ENCODE measurements around the gene PIGM.

Gene PIGM

DNA sequence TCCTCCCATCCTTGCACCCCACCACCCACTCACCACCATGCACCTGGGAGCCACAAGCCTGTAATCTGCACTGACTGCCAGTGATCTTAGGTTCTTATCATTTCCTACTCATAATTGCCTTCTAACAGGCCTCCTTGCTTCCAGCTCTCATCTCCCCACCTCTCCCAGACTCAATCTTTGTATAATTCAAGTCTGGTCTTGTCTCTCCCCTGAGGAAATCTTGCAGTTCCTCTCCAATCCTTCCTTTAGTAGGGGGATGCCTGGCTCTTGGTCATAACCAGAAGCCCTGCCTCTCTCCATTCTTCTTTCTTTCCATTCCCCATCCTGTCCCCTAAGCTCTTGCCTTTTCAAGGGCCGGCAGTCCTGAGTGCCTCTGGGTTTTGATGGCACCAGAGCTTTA lies 27.8 kb downstream of the PIGM start:
- TF ChIP-seq, protein P1, sequence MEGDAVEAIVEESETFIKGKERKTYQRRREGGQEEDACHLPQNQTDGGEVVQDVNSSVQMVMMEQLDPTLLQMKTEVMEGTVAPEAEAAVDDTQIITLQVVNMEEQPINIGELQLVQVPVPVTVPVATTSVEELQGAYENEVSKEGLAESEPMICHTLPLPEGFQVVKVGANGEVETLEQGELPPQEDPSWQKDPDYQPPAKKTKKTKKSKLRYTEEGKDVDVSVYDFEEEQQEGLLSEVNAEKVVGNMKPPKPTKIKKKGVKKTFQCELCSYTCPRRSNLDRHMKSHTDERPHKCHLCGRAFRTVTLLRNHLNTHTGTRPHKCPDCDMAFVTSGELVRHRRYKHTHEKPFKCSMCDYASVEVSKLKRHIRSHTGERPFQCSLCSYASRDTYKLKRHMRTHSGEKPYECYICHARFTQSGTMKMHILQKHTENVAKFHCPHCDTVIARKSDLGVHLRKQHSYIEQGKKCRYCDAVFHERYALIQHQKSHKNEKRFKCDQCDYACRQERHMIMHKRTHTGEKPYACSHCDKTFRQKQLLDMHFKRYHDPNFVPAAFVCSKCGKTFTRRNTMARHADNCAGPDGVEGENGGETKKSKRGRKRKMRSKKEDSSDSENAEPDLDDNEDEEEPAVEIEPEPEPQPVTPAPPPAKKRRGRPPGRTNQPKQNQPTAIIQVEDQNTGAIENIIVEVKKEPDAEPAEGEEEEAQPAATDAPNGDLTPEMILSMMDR (IDR thresholded peaks at IDR 0.05), result no peak

DNA sequence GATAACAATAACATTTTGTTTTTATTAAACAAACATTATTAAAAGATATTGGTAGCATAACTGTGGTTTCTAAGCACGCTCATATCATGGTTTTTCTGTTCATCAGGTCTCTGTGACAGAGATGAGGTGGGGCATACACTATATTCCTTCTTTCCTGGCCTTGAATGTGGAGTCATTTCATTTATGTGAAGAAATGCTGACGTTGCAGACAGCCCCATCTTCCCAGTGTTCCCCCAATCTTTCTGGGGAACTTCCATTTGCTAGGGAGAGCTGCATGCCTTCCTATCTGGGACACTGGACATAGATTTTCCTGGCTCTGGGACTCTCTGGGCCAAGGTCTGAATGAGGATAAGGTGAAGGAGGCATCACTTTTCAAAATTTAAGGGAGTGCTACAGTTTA lies 30.4 kb downstream of the PIGM start:
- TF ChIP-seq, protein P1 (IDR thresholded peaks at IDR 0.05), result no peak

DNA sequence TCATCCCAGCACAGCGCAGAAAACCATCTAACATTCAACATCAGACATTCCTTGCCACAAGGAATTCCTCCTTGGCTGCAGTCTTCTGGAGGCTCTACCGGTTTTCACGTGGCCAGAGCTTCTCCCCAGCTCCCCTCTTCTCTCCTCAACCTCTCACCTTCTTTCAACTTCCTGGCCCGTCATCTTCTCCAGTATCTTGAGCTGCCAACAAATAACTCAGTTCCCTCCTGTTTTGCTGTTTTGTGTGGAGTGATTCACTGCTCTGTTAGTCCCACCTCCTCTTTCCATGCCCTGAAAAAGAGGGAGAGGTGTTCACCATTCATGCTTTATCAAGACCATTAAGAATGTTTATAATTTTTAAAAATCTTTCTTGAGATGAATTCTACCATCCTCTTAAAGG lies 32.6 kb downstream of the PIGM start:
- TF ChIP-seq, protein P1 (IDR thresholded peaks at IDR 0.05), result no peak

DNA sequence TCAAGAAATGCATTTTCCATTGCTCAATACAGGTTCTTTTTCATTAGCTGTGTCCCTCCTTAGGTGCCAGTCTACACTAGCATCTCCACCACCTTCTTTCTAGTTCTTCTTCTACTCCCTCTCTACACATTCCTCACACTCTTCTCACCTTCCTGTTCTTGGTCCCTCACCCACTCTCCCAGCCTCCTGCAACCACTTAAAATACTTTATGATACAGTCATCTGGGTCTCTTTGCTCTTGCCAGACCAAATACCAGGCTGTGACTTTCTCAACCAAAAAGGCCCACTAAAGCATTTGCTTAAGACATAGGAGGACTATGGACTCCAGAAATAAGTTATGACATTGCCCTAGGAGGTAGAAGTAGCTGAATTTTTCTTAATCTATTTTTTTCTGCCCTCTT lies 35.1 kb downstream of the PIGM start:
- TF ChIP-seq, protein P1 (IDR thresholded peaks at IDR 0.05), result no peak

DNA sequence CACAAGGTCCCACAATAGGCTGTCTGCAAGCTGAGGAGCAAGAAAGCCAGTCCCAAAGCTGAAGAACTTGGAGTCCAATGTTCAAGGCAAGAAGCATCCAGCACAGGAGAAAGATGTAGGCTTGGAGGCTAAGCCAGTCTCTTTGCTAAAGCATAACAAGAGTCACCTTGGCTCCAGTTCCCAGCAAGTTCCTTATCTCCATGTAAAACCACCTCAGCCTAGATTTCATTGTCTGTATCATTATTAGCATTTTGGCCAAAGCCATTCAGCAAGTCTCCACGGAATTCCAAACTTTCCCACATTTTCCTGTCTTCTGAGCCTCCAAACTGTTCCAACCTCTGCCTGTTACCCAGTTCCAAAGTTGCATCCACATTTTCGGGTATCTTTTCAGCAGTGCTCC lies 36.9 kb downstream of the PIGM start:
- TF ChIP-seq, protein P1 (IDR thresholded peaks at IDR 0.05), result no peak

DNA sequence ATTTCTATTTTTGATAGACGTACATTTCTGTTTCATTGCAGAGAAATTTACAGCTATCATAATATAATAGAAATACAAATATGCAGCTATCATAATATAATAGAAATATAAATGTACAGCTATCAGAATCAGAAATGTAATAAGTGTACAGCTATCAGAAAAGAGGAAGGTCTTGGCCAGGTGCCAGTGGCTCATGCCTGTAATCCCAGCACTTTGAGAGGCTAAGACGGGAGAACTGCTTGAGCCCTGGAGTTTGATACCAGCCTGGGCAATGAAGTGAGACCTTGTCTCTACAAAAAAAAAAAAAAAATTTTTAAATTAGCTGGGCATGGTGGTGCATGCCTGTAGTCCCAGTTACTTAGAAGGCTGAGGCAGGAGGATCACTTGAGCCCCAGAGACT lies 37.9 kb downstream of the PIGM start:
- TF ChIP-seq, protein P1 (IDR thresholded peaks at IDR 0.05), result no peak

DNA sequence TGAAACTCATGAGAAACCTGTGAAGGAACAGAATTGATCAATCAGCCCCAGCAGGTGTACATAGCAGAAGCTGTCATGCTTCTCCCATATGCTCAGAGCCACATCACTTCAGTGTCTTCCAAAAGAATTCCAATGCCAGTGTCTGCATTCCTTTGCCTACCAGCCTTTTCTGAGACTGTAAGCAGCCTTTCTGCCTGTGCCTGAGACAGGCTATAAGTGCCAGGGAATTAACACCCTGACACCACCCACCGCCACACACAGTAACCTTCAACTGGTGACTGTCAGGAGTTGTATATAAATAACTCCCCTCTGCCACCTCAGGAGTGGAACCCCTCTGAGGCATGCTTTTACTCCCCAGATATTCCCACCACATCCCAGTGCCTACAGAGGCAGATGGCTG lies 39.6 kb downstream of the PIGM start:
- TF ChIP-seq, protein P1 (IDR thresholded peaks at IDR 0.05), result no peak

DNA sequence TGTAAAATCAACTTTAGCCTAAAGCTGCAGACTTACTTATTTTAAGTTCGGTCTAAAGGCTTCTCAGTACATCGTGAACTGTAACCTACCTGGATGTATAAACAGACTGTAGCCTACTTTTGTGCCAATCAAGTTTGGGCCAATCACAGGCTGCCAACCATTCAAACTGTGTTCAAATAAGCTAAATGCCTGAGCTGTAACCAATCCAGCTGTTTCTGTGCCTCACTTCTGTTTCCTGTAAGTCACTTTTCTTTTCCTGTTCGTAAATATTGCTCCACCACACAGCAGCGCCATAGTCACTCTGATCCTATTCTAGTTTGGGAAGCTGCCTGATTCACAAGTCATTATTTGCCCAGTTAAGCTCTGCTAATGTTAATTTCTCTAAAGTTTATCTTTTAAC lies 40.3 kb downstream of the PIGM start:
- TF ChIP-seq, protein P1 (IDR thresholded peaks at IDR 0.05), result no peak

All from LNCAP (cell line).